Right lobe of liver (tissue), 6 donors: ENCODE measurements around the gene HYAL3. TPM values are rescaled to one million over a fixed set of nuclear protein-coding genes. Genes with fewer than 3 reads are reported as not detected.
A peak's percentile ranks its signal among the peaks of the same experiment; 100 is the strongest.

Source experiments
- ATAC-seq, 4 donors: fragments of 200-7000 bp; cut with Tn5 transposase; one replicate each; pipeline ENCODE4 v1.9.1; 2020; ENCODE audit warnings: mild to moderate bottlenecking in 4 of 4, moderate library complexity in 4 of 4
- DNase-seq, 3 donors: peaks; one replicate each; pipeline ENCODE4 v3.0.0-alpha.2; 2020
- H3K27ac ChIP-seq, 3 donors: fragments of 200-600 bp; one replicate each; pipeline ENCODE4 v1.8.0; 2022
- H3K27me3 ChIP-seq, 2 donors: fragments of 200-600 bp; one replicate each; pipeline ENCODE4 v1.8.0; 2022
- H3K36me3 ChIP-seq, 4 donors: fragments of 200-600 bp; sonication (generic) in 1 of 4; one replicate each; pipeline versions ENCODE4 v1.5.1 to v1.8.0; 2017 to 2022; ENCODE audit warnings: control low read depth in 1 of 4
- H3K4me1 ChIP-seq, 4 donors: fragments of 200-600 bp; sonication (generic) in 1 of 4; one replicate each; pipeline versions ENCODE4 v1.5.1 to v1.8.0; 2017 to 2022; ENCODE audit warnings: control low read depth in 1 of 4
- H3K4me3 ChIP-seq, 3 donors: fragments of 200-600 bp; one replicate each; pipeline ENCODE4 v1.8.0; 2022
- H3K9me3 ChIP-seq, 4 donors: fragments of 200-600 bp; sonication (generic) in 1 of 4; one replicate each; pipeline versions ENCODE4 v1.5.1 to v1.8.0; 2017 to 2022; ENCODE audit warnings: control low read depth in 1 of 4
- POLR2A ChIP-seq: fragments of 450-650 bp; IDR thresholded peaks from one replicate; pipeline ENCODE4 v1.6.1; 2017; ENCODE audit warnings: antibody characterized with exemption, mild to moderate bottlenecking
- WGBS: methylation state at CpG from one replicate; pipeline ENCODE4 v1.1.6; 2018; ENCODE audit warnings: low coverage, low lambda C conversion rate; ENCODE audit not compliant: insufficient coverage; ENCODE audit errors: missing lambda C conversion rate; 5-methylcytosine and 5-hydroxymethylcytosine counted together
- intact Hi-C, 2 donors: fragments of 100-400 bp; cut with DNase I; formaldehyde crosslinking; loops; one replicate each; pipeline versions ENCODE4 v1.11.2 to v1.14.1; 2022
- total RNA-seq, 6 experiments: library from RNA; depleted of rRNA in 2 of 6; stranded (reverse); fragments of >200 nt in 2 of 6; fragmentation: NEBNext Ultra II Directional in 3 of 6; extraction: Animal tissue kit (Norgen Biotek cat#: 25700) in 3 of 6; gene quantifications; one replicate each; pipeline versions ENCODE4 v1.1.0 to v1.2.4, GENCODE V29; 2016 to 2023
- TF ChIP-seq, protein P1 (sequence below), 4 donors: fragments of 200-600 bp in 3 of 4; fragments of 450-650 bp in 1 of 4; IDR thresholded peaks; one replicate each; pipeline versions ENCODE4 v1.5.1 to v1.8.0; 2016 to 2022; ENCODE audit warnings: antibody characterized with exemption in 4 of 4, mild to moderate bottlenecking in 2 of 4
- donor health status: DM: no; HTN: yes; CAD: no.
- donor health status: DM: no; HTN: no; CAD: no.
- donor health status: DM: no; HTN: no; CAD: no.
- donor health status: DM: no; HTN: yes; CAD: no.
- donor health status: DM: no; HTN: yes; CAD: no.

The HYAL3 gene
- total RNA-seq, 6 experiments from 2014 or later, result 1.8 to 7.5 (median 3.1) TPM

DNA sequence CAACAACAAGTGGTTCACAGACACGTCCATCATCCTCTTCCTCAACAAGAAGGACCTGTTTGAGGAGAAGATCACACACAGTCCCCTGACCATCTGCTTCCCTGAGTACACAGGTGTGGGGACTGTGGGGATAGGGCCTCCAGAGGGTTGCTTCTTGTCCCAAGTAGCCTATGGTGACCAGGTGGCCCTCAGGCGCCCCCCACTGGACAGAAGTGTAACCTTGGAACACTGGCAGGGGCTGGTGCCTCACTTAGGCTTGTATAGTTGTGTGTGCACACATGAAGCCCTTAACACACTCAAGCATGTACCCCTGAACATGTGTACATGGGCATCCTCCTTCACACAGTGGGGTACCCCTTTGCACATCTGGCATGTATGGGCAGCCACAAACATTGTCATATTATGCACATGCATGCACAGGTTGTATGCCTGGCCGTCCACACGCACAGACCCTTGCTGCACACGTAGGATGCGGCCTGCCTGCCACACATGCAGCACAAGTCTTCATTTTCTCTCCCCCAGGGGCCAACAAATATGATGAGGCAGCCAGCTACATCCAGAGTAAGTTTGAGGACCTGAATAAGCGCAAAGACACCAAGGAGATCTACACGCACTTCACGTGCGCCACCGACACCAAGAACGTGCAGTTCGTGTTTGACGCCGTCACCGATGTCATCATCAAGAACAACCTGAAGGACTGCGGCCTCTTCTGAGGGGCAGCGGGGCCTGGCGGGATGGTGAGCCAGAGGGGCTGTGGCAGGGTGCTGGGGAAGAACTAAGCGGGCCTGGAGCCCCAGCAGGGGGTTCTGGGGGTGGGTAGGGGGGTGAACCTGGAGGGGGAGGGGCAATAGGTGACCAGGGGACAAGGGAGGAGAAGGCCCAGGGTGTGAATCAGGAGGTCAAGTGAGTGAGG is 42.0 kb downstream of the HYAL3 start:
- H3K36me3 ChIP-seq, result peaks cover 0 to 31% (median 22%) of the 10 kb centered on the region in 4 donors
- intact Hi-C loops, result no loop called here
- H3K27ac ChIP-seq, result no peak overlapping the region
- no peak for ATAC-seq
- no peaks in the 10 kb centered on the region for H3K27me3 ChIP-seq
- peaks cover 0 to 30% (median 13%) of the 10 kb centered on the region in 4 donors for H3K4me1 ChIP-seq
- no peaks in the 10 kb centered on the region for H3K9me3 ChIP-seq
- WGBS, result 97% methylated on average over 18 of the region's 20 CpGs
- no peak for TF ChIP-seq POLR2A
- TF ChIP-seq, protein P1, sequence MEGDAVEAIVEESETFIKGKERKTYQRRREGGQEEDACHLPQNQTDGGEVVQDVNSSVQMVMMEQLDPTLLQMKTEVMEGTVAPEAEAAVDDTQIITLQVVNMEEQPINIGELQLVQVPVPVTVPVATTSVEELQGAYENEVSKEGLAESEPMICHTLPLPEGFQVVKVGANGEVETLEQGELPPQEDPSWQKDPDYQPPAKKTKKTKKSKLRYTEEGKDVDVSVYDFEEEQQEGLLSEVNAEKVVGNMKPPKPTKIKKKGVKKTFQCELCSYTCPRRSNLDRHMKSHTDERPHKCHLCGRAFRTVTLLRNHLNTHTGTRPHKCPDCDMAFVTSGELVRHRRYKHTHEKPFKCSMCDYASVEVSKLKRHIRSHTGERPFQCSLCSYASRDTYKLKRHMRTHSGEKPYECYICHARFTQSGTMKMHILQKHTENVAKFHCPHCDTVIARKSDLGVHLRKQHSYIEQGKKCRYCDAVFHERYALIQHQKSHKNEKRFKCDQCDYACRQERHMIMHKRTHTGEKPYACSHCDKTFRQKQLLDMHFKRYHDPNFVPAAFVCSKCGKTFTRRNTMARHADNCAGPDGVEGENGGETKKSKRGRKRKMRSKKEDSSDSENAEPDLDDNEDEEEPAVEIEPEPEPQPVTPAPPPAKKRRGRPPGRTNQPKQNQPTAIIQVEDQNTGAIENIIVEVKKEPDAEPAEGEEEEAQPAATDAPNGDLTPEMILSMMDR (IDR thresholded peaks at IDR 0.05), result peak; percentile 43 to 53 (median 50)
- H3K4me3 ChIP-seq, result no peak overlapping the region
- no peak for DNase-seq

DNA sequence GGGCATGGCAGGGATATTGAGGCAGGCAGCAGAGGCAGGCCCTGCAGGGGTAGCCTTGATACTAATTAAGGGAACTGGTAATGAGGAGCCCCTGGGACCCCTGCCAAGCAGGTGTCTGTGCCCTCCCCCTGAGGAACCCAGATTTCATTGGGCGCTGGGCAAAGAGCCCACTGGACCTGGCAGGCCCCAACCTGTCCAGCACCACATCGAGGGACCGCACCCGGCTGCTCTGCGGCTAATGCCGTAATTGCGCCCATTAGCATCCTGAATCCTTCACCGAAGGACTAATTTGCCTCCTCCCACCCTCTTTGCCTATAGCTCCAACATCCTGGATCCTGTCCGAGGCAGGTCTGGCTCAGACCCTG is 44.0 kb downstream of the HYAL3 start:
- Histone ChIP-seq H3K4me1 (peaks cover 0 to 34% (median 15%) of the 10 kb centered on the region in 4 donors), H3K27ac (peak overlapping the region; percentile 76 to 83 (median 78)), H3K9me3 (no peaks in the 10 kb centered on the region), H3K36me3 (peaks cover 0 to 32% (median 22%) of the 10 kb centered on the region in 4 donors), H3K4me3 (no peak overlapping the region), H3K27me3 (no peaks in the 10 kb centered on the region)
- DNase-seq (no peak), ATAC-seq (no peak)
- WGBS, result no CpG with 5 or more reads among the region's 9 CpGs
- intact Hi-C loops, result no loop called here
- TF ChIP-seq, protein P1 (IDR thresholded peaks at IDR 0.05), result no peak
- no peak for TF ChIP-seq POLR2A

- Histone ChIP-seq H3K4me3 (no peak overlapping the region), H3K9me3 (no peaks in the 10 kb centered on the region), H3K27me3 (no peaks in the 10 kb centered on the region), H3K4me1 (peaks cover 0 to 37% (median 18%) of the 10 kb centered on the region in 4 donors), H3K36me3 (peaks cover 0 to 32% (median 22%) of the 10 kb centered on the region in 4 donors), H3K27ac (peak overlapping the region; percentile 76 to 83 (median 78))
- TF ChIP-seq, protein P1 (IDR thresholded peaks at IDR 0.05), result no peak
- no peak for TF ChIP-seq POLR2A
- WGBS, result 27% methylated on average over 2 of the region's 8 CpGs
- ATAC-seq (peak; percentile 39 to 67 (median 65)), DNase-seq (peak; percentile 75 to 81 (median 79))
- intact Hi-C loops, result no loop called here
Observed at GRCh38 chr3:50254577-50255250, 44.5 kb downstream of the HYAL3 start.

- no peak overlapping the region for H3K4me3 ChIP-seq
- TF ChIP-seq, protein P1 (IDR thresholded peaks at IDR 0.05), result no peak
- no peak for TF ChIP-seq POLR2A
- H3K4me1 ChIP-seq, result peaks cover 0 to 64% (median 27%) of the 10 kb centered on the region in 4 donors
- DNase-seq (no peak), ATAC-seq (no peak)
- 57% methylated on average over 3 of the region's 8 CpGs for WGBS
- peaks cover 0 to 13% (median 5%) of the 10 kb centered on the region in 4 donors for H3K36me3 ChIP-seq
- H3K27me3 ChIP-seq, result no peaks in the 10 kb centered on the region
- intact Hi-C loops, result no loop called here
- H3K9me3 ChIP-seq, result no peaks in the 10 kb centered on the region
- H3K27ac ChIP-seq, result no peak overlapping the region
Observed at GRCh38 chr3:50251220-50251619, 48.0 kb downstream of the HYAL3 start.
